ENCODE results near the gene ZXDC.

Gene ZXDC

DNA sequence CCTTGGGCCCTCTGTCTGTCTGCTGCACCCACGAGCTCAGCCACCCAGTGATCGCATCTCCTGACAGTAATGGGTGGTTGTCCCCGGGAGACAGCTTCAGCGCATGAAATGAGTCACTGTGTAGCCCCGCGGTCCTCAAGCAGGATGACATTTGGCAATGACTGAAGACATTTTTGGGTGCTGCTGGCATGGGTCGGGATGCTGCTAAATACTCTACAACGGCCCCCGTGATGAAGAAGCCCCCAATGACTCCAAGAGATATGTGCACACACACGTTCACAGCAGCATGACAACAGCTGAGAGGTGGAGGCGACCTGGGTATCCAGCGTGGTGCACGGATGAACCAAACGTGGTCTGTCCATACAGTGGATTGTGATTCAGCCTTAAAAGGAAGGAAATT is 17.4 kb upstream of the ZXDC start:
- TF ChIP-seq, protein P1, sequence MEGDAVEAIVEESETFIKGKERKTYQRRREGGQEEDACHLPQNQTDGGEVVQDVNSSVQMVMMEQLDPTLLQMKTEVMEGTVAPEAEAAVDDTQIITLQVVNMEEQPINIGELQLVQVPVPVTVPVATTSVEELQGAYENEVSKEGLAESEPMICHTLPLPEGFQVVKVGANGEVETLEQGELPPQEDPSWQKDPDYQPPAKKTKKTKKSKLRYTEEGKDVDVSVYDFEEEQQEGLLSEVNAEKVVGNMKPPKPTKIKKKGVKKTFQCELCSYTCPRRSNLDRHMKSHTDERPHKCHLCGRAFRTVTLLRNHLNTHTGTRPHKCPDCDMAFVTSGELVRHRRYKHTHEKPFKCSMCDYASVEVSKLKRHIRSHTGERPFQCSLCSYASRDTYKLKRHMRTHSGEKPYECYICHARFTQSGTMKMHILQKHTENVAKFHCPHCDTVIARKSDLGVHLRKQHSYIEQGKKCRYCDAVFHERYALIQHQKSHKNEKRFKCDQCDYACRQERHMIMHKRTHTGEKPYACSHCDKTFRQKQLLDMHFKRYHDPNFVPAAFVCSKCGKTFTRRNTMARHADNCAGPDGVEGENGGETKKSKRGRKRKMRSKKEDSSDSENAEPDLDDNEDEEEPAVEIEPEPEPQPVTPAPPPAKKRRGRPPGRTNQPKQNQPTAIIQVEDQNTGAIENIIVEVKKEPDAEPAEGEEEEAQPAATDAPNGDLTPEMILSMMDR (IDR thresholded peaks at IDR 0.05; ENCODE audit: control insufficient read depth, insufficient read depth, low read depth, low read length, missing control alignments): no peak
- DNase-seq (ENCODE audit: low read depth): no peak
- no peak overlapping the region for H3K4me3 ChIP-seq (ENCODE audit: control insufficient read depth, low read depth, low read length)

DNA sequence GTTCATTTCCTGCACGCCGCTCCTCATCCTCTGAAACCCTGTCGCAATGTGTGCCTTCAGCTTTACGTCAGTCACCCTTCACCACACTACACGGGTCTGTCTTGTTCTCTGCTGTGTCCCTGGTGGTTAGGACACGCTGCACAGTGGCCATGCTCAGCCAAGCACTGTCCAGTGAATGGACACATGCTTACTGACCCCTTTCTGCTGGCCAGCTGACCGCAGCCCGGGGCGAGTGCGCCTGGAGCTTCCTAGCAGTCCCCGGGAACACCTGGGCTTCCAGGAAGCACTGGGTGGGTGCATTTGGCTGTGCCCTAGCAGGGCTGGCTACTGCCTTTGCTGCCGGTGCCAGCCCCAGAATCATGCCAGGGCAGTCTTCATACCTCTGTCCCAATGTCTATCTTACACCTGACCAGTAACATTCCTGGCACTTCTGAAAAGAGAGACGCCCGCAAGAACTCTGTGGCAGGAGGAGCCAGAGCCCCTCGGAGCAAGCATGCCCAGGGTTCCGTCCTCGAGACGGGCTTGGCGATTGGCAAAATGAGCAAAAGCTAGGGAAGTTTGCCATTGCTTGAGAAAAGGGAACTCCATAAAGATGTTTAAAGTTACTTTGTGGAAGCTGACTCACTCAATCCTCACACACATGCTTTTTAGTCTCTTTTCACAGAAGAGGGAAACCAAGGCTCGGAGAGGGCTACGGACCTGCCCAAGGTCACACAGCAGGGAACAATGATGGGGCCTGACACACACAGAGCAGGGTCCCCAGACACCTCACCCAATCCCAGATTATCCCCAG is 15.7 kb upstream of the ZXDC start:
- TF ChIP-seq, protein P1 (IDR thresholded peaks at IDR 0.05; ENCODE audit: control insufficient read depth, insufficient read depth, low read depth, low read length, missing control alignments): no peak
- DNase-seq (ENCODE audit: low read depth): no peak
- no peak overlapping the region for H3K4me3 ChIP-seq (ENCODE audit: control insufficient read depth, low read depth, low read length)

DNA sequence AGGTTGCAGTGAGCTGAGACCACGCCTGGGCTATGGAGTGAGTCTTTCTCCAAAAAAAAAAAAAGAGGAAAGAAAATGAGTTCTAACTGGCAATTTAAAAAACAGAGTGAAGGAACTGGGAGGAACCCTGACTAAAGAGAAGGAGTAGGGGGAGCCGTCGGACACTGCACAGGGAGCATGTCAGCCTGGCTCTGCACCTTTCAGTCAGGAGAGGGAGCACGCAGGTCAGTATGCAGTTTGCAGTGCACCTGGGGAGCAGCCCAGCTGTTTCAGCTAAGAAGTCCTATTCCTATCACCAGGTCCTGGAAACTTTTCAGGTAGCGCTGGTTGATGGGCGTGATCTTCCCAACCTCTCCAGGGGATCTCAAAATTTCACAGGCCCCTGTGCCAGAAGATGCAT is 14.9 kb upstream of the ZXDC start:
- no peak overlapping the region for H3K4me3 ChIP-seq (ENCODE audit: control insufficient read depth, low read depth, low read length)
- TF ChIP-seq, protein P1 (IDR thresholded peaks at IDR 0.05; ENCODE audit: control insufficient read depth, insufficient read depth, low read depth, low read length, missing control alignments): no peak
- DNase-seq (ENCODE audit: low read depth): no peak

DNA sequence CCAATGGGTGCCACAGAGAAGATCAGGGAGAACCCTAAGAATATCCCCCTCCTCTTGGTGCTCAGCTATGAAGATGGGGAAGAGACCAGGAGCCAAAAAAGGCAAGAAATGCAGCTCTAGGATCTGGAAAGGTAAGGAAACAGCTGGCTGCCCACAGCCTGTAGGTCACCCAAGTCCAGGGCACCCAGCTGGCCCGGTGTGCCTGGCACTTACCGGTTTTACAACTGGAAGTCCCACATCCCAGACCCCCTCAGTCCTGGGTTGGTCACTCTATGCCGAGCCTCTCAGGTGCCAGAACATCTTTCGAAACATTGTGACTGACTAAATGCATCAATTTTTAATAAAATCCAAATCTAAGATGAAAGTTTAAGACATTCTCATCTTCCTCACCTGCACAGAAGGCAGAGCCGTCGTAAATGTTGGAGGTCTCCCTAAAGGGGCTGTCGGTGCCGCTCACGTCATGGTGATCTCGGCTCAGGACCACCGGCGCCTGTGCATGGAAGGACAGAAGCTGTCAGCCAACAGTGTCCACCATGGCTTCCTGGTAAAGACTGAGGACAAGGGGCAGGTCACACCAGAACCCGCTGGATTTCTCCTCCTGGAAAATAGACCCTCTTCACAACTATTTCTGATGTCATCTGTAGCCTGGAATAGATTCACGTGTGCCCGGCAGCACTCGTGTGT is 13.3 kb upstream of the ZXDC start:
- DNase-seq (ENCODE audit: low read depth): no peak
- no peak overlapping the region for H3K4me3 ChIP-seq (ENCODE audit: control insufficient read depth, low read depth, low read length)
- TF ChIP-seq, protein P1 (IDR thresholded peaks at IDR 0.05; ENCODE audit: control insufficient read depth, insufficient read depth, low read depth, low read length, missing control alignments): no peak

DNA sequence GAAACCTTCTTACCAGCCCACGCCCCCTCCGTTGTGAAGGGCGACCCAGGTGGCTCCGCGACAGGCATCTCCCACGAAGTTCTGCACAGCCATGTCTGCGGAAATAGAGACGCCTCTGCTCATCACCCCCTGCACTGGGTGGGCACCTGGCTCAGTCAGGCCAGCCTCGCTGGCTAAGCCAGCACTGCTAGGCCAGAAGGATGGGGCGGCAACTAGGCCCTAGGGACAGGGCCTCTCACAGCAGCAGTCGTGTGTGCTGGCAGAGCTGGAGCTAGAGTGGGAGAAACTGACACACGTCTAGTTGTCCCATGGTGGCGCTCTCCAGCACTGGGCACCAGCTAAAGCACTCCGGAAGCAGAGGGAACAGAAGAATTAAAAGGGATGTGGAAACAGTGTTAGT is 12.5 kb upstream of the ZXDC start:
- H3K4me3 ChIP-seq (ENCODE audit: control insufficient read depth, low read depth, low read length): no peak overlapping the region
- TF ChIP-seq, protein P1 (IDR thresholded peaks at IDR 0.05; ENCODE audit: control insufficient read depth, insufficient read depth, low read depth, low read length, missing control alignments): no peak
- no peak for DNase-seq (ENCODE audit: low read depth)

DNA sequence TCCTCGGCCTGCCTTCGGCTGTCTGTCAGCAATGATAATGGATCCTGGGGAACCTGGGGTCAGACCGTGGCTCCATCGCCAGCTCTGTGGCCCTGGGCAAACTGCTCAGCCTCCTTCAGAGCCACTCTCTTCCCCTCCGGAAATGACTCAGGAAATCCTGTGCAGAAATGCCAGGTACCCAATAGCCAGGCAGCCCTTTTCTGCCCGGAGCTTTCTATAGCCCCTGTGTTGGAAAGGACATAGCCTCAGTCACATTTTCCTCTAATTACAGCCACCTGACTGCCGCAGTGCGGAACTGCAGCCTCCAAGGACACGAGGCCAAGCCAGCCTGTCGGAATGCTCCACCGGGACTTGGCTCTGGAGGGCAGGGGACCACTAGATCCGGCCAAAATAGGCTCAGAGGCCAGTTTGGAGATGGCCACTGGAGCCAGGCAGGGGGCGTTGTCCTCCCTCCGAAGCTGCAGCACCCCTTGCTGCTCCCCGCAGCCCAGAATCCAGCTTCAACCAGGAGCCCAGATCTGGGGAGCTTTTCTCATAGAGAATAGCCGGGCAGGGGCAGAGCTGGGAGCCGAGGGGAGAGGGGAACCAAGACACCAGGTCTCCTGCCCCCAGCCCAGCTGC is 11.6 kb upstream of the ZXDC start:
- TF ChIP-seq, protein P1 (IDR thresholded peaks at IDR 0.05; ENCODE audit: control insufficient read depth, insufficient read depth, low read depth, low read length, missing control alignments): no peak
- no peak for DNase-seq (ENCODE audit: low read depth)
- H3K4me3 ChIP-seq (ENCODE audit: control insufficient read depth, low read depth, low read length): no peak overlapping the region
